Measurements from ENCODE around the gene DYNLL1. TPM values are rescaled to one million over a fixed set of nuclear protein-coding genes. Genes with fewer than 3 reads are reported as not detected.
A peak's percentile ranks its signal among the peaks of the same experiment; 100 is the strongest.

The DYNLL1 gene
- total RNA-seq, 1 donor from 2014 or later = 249 TPM

GRCh38 chr12:120496413-120497340 is 764 bp downstream of the DYNLL1 start:
- peak; percentile 21 to 61 for DNase-seq (ENCODE audit: low spot score in 2 of 2, unreplicated experiment in 2 of 2)
- Mint-ChIP-seq H3K4me3 (peak overlapping the region; percentile 89), H3K27ac (peak overlapping the region; percentile 96), H3K27me3 (ENCODE audit: low read depth) (no peaks in the 10 kb centered on the region), H3K36me3 (peaks cover 14% of the 10 kb centered on the region), H3K9me3 (no peaks in the 10 kb centered on the region), H3K4me1 (peaks cover 29% of the 10 kb centered on the region)
- TF ChIP-seq, protein P1, sequence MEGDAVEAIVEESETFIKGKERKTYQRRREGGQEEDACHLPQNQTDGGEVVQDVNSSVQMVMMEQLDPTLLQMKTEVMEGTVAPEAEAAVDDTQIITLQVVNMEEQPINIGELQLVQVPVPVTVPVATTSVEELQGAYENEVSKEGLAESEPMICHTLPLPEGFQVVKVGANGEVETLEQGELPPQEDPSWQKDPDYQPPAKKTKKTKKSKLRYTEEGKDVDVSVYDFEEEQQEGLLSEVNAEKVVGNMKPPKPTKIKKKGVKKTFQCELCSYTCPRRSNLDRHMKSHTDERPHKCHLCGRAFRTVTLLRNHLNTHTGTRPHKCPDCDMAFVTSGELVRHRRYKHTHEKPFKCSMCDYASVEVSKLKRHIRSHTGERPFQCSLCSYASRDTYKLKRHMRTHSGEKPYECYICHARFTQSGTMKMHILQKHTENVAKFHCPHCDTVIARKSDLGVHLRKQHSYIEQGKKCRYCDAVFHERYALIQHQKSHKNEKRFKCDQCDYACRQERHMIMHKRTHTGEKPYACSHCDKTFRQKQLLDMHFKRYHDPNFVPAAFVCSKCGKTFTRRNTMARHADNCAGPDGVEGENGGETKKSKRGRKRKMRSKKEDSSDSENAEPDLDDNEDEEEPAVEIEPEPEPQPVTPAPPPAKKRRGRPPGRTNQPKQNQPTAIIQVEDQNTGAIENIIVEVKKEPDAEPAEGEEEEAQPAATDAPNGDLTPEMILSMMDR (IDR thresholded peaks at IDR 0.05; ENCODE audit: unreplicated experiment) = no peak

- TF ChIP-seq, protein P1 (IDR thresholded peaks at IDR 0.05; ENCODE audit: unreplicated experiment) = no peak
- H3K36me3 Mint-ChIP-seq = peaks cover 14% of the 10 kb centered on the region
- DNase-seq (ENCODE audit: low spot score in 2 of 2, unreplicated experiment in 2 of 2) = no peak
- H3K27me3 Mint-ChIP-seq (ENCODE audit: low read depth) = no peaks in the 10 kb centered on the region
- peaks cover 29% of the 10 kb centered on the region for H3K4me1 Mint-ChIP-seq
- peak overlapping the region; percentile 89 for H3K4me3 Mint-ChIP-seq
- no peaks in the 10 kb centered on the region for H3K9me3 Mint-ChIP-seq
- peak overlapping the region; percentile 96 for H3K27ac Mint-ChIP-seq
These were observed 1.7 kb downstream of the DYNLL1 start for GRCh38 chr12:120497524-120498150.

GRCh38 chr12:120498870-120499515 is 3.1 kb downstream of the DYNLL1 start:
- no peaks in the 10 kb centered on the region for H3K9me3 Mint-ChIP-seq
- no peak for DNase-seq (ENCODE audit: low spot score in 2 of 2, unreplicated experiment in 2 of 2)
- H3K4me3 Mint-ChIP-seq = peak overlapping the region; percentile 89
- TF ChIP-seq, protein P1 (IDR thresholded peaks at IDR 0.05; ENCODE audit: unreplicated experiment) = no peak
- H3K4me1 Mint-ChIP-seq = peaks cover 29% of the 10 kb centered on the region
- H3K27me3 Mint-ChIP-seq (ENCODE audit: low read depth) = no peaks in the 10 kb centered on the region
- no peak overlapping the region for H3K27ac Mint-ChIP-seq
- peaks cover 24% of the 10 kb centered on the region for H3K36me3 Mint-ChIP-seq

DNA sequence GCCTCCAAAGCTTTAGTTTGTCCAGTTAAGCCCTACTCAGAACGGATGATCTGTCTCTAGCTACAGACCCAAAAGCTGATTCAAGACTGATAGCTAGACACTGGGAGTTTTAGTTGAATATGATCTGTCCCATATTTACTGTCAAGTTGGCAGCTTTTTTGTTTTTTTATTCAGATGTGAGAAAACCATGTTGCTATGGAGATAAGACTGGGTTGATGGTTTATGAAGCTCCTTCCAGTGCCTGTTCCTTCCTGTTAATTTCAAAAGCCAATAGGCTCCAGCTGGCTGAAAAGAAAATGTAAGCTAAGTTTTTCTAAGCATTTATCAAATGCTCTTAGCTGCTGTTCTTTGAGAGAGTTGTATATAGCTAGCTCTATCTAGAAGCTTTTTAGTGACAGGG is 4.7 kb downstream of the DYNLL1 start:
- Mint-ChIP-seq H3K27me3 (ENCODE audit: low read depth) (no peaks in the 10 kb centered on the region), H3K4me1 (peaks cover 19% of the 10 kb centered on the region), H3K27ac (peak overlapping the region; percentile 22), H3K36me3 (peaks cover 24% of the 10 kb centered on the region), H3K9me3 (no peaks in the 10 kb centered on the region), H3K4me3 (no peak overlapping the region)
- DNase-seq (ENCODE audit: low spot score in 2 of 2, unreplicated experiment in 2 of 2) = no peak
- TF ChIP-seq, protein P1 (IDR thresholded peaks at IDR 0.05; ENCODE audit: unreplicated experiment) = no peak

DNA sequence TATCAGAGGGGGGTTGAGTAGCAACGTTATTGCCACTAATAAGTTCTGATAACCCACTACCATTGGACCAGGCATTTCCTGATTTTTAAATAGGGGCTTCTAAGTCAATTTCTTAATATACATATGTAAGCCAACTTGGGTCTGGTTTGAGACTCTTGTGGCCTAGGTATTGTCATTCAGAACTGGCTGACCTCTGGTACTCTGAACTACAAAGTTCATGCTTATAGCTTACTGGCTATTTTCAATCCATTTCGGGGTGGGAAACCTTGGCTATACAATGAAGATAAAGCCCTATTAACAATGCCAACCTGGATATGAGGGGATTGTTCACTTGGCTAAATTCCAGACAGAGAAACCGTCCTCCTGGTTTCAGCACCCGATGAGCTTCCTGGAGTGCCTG is 8.7 kb downstream of the DYNLL1 start:
- no peaks in the 10 kb centered on the region for H3K4me1 Mint-ChIP-seq
- TF ChIP-seq, protein P1 (IDR thresholded peaks at IDR 0.05; ENCODE audit: unreplicated experiment) = no peak
- no peaks in the 10 kb centered on the region for H3K27me3 Mint-ChIP-seq (ENCODE audit: low read depth)
- DNase-seq (ENCODE audit: low spot score in 2 of 2, unreplicated experiment in 2 of 2) = no peak
- peaks cover 28% of the 10 kb centered on the region for H3K36me3 Mint-ChIP-seq
- no peaks in the 10 kb centered on the region for H3K9me3 Mint-ChIP-seq
- no peak overlapping the region for H3K4me3 Mint-ChIP-seq
- no peak overlapping the region for H3K27ac Mint-ChIP-seq
